Brain microvascular endothelial cell (primary cell): ENCODE data around the gene L3MBTL1.
A peak's percentile ranks its signal among the peaks of the same experiment; 100 is the strongest.

Source experiments
- DNase-seq: peaks from one replicate; pipeline ENCODE4 v3.0.0-alpha.2; 2020
- H3K27ac ChIP-seq: fragments of 250-450 bp; sonication (Bioruptor Pico); 2 replicates; pipeline ENCODE4 v1.5.1; 2020; ENCODE audit warnings: mild to moderate bottlenecking, moderate library complexity
- H3K27me3 ChIP-seq: fragments of 250-450 bp; sonication (Bioruptor Pico); replicated peaks from 2 replicates; pipeline ENCODE4 v1.5.1; 2020; ENCODE audit warnings: mild to moderate bottlenecking
- H3K36me3 ChIP-seq: fragments of 250-450 bp; sonication (Bioruptor Pico); replicated peaks from 2 replicates; pipeline ENCODE4 v1.5.1; 2020; ENCODE audit warnings: mild to moderate bottlenecking
- H3K4me3 ChIP-seq: 2 replicates; pipeline ENCODE4 v1.5.1; 2011; ENCODE audit warnings: low read depth, mild to moderate bottlenecking, control low read depth, low read length, moderate library complexity
- CTCF ChIP-seq: IDR thresholded peaks from 2 replicates; pipeline ENCODE4 v1.5.1; 2011; ENCODE audit warnings: low read depth, mild to moderate bottlenecking, moderate library complexity, low read length, control low read depth, inconsistent platforms; ENCODE audit errors: missing control alignments
- in situ Hi-C: cut with HindIII; loops from 2 replicates; pipeline ENCODE4 v1.10.0; 2017; ENCODE audit warnings: low sequenced_read_pairs, low pct_ligation_motif_present

L3MBTL1 gene

GRCh38 chr20:43507150-43508080 lies at the start of gene L3MBTL1:
TSS of gene L3MBTL1 (plus strand) at chr20:43507697. CDS start at chr20:43513504, 5,807 bp downstream.
- H3K27ac ChIP-seq = no peak within 1 kb of the TSS
- in situ Hi-C loops = no loop called here
- TF ChIP-seq CTCF = no peak
- peaks cover 9% of the 10 kb centered on the region for H3K27me3 ChIP-seq
- peak within 1 kb of the TSS; percentile 65 for H3K4me3 ChIP-seq
- no peaks in the 10 kb centered on the region for H3K36me3 ChIP-seq
- DNase-seq = no peak

- no peak for DNase-seq
- H3K27ac ChIP-seq = peak overlapping the region; percentile 100
- in situ Hi-C loops = no loop called here
- TF ChIP-seq CTCF = no peak
- H3K4me3 ChIP-seq = peak overlapping the region; percentile 90
- H3K36me3 ChIP-seq = peaks cover 42% of the 10 kb centered on the region
- no peaks in the 10 kb centered on the region for H3K27me3 ChIP-seq
These were observed 49.0 kb upstream of the L3MBTL1 start for GRCh38 chr20:43458422-43458924.

GRCh38 chr20:43459022-43459942 lies 48.2 kb upstream of the L3MBTL1 start:
- Histone ChIP-seq H3K36me3 (peaks cover 50% of the 10 kb centered on the region), H3K27ac (no peak overlapping the region), H3K27me3 (no peaks in the 10 kb centered on the region), H3K4me3 (peak overlapping the region; percentile 90)
- in situ Hi-C loops = no loop called here
- TF ChIP-seq CTCF = no peak
- DNase-seq = peak; percentile 12

GRCh38 chr20:43460172-43460829 lies 47.2 kb upstream of the L3MBTL1 start:
- peaks cover 61% of the 10 kb centered on the region for H3K36me3 ChIP-seq
- TF ChIP-seq CTCF = no peak

GRCh38 chr20:43460830-43461200 lies 46.7 kb upstream of the L3MBTL1 start:
- no peak overlapping the region for H3K27ac ChIP-seq
- H3K27me3 ChIP-seq = no peaks in the 10 kb centered on the region
- TF ChIP-seq CTCF = no peak
- DNase-seq = no peak
- no peak overlapping the region for H3K4me3 ChIP-seq
- in situ Hi-C loops = no loop called here
- peaks cover 66% of the 10 kb centered on the region for H3K36me3 ChIP-seq

More at GRCh38 chr20:43460172-43460829, 47.2 kb upstream of the L3MBTL1 start:
- in situ Hi-C loops = no loop called here
- no peak overlapping the region for H3K4me3 ChIP-seq
- no peak overlapping the region for H3K27ac ChIP-seq
- no peak for DNase-seq
- no peaks in the 10 kb centered on the region for H3K27me3 ChIP-seq
